Stimulated activated CD8-positive, alpha-beta memory T cell treated with anti-CD3 and anti-CD28 coated beads, Interleukin-15, amount 100 ng/mL, for 4 hours (primary cell): ENCODE results near the gene TMED5.

Experiments used
- DNase-seq, 2 donors: peaks; one replicate each; pipeline ENCODE4 v3.0.0-alpha.2; 2020; ENCODE audit warnings: low read depth in 2 of 2

Gene TMED5

DNA sequence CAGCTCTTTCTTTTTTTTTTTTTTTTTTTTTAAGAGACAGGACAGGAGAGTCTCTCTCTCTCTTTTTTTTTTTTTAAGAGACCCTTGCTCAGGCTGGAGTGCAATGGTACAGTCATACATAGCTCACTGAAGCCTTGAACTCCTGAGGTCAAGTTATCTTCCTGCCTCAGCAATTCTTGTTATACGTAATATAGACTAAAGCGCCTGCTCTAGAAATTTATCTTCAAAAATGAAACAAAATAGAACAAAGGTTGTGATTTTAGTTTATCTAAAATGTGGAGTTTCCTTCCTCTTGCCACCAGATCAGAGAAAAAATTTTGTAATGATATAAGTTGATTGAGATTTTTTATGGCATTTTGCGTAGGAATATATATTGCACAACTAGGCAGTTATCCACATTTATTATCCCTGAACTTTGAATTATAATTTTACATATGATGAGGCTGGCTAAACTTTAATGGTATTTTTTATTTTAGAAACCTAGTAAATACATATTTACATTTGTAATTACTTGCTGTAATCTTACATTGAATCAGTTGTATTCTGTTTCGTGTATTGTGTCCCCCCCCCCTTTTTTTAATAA is 56.9 kb downstream of the TMED5 start:
- DNase-seq: no peak

DNA sequence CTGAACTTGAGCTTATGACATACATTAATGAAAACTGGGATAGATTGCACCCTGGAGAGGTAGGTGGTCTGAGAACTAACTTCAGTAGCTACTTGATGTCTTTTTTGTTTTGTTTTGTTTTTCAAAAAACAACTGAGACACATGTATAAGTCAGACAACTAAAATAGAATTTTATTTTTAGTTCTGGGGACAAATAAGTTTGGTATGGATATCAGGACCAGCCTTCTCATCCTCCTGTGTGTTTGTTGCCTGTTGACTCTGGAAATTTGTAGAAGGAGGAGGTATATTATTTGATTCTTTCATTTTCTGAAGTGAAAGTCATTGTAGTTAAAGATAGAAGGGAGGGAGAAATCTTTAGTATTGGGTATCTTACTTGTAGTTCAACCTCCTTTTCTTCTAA is 59.6 kb downstream of the TMED5 start:
- no peak for DNase-seq

GRCh38 chr1:93114391-93114790 is 65.8 kb downstream of the TMED5 start:
- no peak for DNase-seq

GRCh38 chr1:93113127-93113526 is 67.1 kb downstream of the TMED5 start:
- DNase-seq: no peak

DNA sequence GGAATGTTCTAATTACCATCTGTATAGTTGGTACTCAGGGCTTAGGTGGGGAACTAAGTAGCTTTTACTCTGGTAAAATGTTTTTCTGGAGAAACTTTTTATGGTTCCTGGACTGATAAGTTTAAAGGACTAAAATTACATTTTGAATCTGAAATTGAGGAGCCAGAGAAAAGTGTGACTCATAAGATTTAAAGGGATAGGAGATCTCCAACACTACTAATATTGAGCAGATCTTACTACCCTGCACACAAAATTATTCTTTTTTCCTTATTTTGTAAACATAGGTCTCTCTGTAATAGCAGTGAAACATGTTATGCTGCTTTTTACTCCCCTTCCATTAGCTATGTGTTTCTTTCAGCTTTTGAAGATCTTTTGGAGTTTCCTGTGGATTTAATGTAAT is 68.7 kb downstream of the TMED5 start:
- no peak for DNase-seq

DNA sequence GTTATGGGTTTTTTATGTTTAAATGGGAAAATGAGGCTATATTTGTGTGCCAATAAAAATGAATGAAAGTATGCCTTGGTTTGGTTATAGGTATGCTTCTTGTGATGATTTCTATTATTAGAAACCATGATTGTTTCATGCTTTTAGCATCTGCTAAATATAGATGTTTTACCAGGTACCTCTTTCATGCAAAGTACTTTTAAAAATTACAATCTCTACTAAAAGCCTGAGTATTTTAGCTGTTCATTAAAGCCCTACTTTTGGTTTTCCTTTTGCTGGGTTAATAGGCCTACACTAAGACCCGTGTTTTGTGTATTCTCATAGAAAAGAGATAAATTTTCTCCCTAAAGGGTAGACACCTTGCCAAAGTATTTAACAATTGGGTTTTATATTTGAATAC is 69.1 kb downstream of the TMED5 start:
- DNase-seq: no peak

GRCh38 chr1:93109578-93109977 is 70.6 kb downstream of the TMED5 start:
- DNase-seq: no peak

- DNase-seq: no peak
Measured at GRCh38 chr1:93108335-93108734, 71.9 kb downstream of the TMED5 start.

- DNase-seq: no peak
Measured at GRCh38 chr1:93107395-93107794, 72.8 kb downstream of the TMED5 start.

DNA sequence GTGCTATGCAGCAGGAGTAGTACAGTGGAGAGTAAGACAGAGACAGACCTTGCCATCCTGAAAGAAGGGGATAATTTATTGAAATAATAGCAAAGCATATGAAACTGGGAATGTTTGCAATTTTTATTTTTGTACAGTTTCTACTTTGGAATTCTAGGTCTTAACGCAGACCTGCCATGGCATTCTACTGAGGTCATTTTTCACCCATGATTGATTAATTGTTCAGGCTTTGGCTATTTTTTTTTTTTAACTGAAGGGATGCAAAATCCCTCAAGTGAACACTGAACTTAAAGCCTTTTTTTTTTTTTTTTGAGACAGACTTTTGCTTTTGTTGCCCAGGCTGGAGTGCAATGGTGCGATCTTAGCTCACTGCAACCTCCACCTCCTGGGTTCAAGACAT is 74.0 kb downstream of the TMED5 start:
- no peak for DNase-seq

DNA sequence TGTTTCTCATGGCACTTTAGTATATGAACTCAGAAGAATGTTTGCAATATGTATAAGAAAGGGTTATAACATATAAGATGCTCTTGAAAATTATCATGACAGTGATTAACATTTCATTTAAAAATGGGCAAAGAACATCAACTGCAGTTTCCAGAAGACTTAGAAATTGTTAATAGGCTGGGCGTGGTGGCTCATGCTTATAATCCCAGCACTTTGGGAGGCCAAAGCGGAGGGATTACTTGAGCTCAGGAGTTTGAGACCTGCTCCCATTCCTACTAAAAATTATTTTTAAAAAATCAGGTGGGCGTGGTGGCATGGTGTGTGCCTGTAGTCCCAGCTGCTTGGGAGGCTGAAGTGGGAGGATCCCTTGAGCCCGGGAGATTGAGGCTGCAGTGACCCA is 78.1 kb downstream of the TMED5 start:
- no peak for DNase-seq
